DOHH2 (cell line): ENCODE data around the gene PID1.

ENCODE experiments used
- H3F3A ChIP-seq: fragments of 200-600 bp; sonication (generic), shearing (Covaris generic); 2 replicates; pipeline ENCODE4 v1.6.0; 2016; ENCODE audit warnings: antibody characterized with exemption, mild to moderate bottlenecking; ENCODE audit not compliant: control insufficient read depth, insufficient read depth
- H3K27ac ChIP-seq: fragments of 200-600 bp; sonication (generic); 2 replicates; pipeline ENCODE4 v1.5.1; 2014; ENCODE audit warnings: low read depth, mild to moderate bottlenecking, low read length, moderate library complexity
- H3K27me3 ChIP-seq: fragments of 200-600 bp; sonication (generic); 2 replicates; pipeline ENCODE4 v1.6.1; 2014; ENCODE audit warnings: mild to moderate bottlenecking, low read length, mixed read lengths; ENCODE audit not compliant: control insufficient read depth
- H3K36me3 ChIP-seq: fragments of 200-600 bp; sonication (generic); 2 replicates; pipeline ENCODE4 v1.6.1; 2014; ENCODE audit warnings: mild to moderate bottlenecking, low read length, moderate library complexity, mixed read lengths; ENCODE audit not compliant: control insufficient read depth
- H3K4me1 ChIP-seq: fragments of 200-600 bp; sonication (generic); 2 replicates; pipeline ENCODE4 v1.6.1; 2014; ENCODE audit warnings: mild to moderate bottlenecking, low read length, mixed read lengths; ENCODE audit not compliant: control insufficient read depth
- H3K4me2 ChIP-seq: fragments of 200-600 bp; sonication (generic); 2 replicates; pipeline ENCODE4 v1.6.0; 2014; ENCODE audit warnings: mild to moderate bottlenecking, low read length, moderate library complexity
- H3K4me3 ChIP-seq: fragments of 200-600 bp; sonication (generic); 2 replicates; pipeline ENCODE4 v1.5.1; 2014; ENCODE audit warnings: mild to moderate bottlenecking, low read length, mixed read lengths
- H3K79me2 ChIP-seq: fragments of 200-600 bp; sonication (generic); 2 replicates; pipeline ENCODE4 v1.6.1; 2014; ENCODE audit warnings: mild to moderate bottlenecking, low read length, mixed read lengths; ENCODE audit not compliant: control insufficient read depth
- H3K9me2 ChIP-seq: fragments of 200-600 bp; sonication (generic); replicated peaks from 2 replicates; pipeline ENCODE4 v1.6.1; 2014; ENCODE audit warnings: mild to moderate bottlenecking, low read length, mixed read lengths; ENCODE audit not compliant: control insufficient read depth
- H3K9me3 ChIP-seq: fragments of 200-600 bp; sonication (generic); 2 replicates; pipeline ENCODE4 v1.6.1; 2014; ENCODE audit warnings: antibody characterized with exemption, low read length, mixed read lengths; ENCODE audit not compliant: control insufficient read depth, insufficient read depth
- H4K20me1 ChIP-seq: fragments of 200-600 bp; sonication (generic); 2 replicates; pipeline ENCODE4 v1.6.0; 2014; ENCODE audit warnings: low read depth, mild to moderate bottlenecking, antibody characterized with exemption, low read length, moderate library complexity; ENCODE audit not compliant: control insufficient read depth, insufficient read depth
- EZH2phosphoT487 ChIP-seq: fragments of 200-600 bp; sonication (generic); IDR thresholded peaks from 2 replicates; pipeline ENCODE4 v1.6.1; 2017; ENCODE audit warnings: borderline replicate concordance, mild to moderate bottlenecking, antibody characterized with exemption, low read length, moderate library complexity, mixed read lengths
- TF ChIP-seq, protein P1 (sequence below): fragments of 200-600 bp; sonication (generic); IDR thresholded peaks from one replicate; pipeline ENCODE4 v1.5.1; 2014; ENCODE audit warnings: antibody characterized with exemption, mild to moderate bottlenecking, low read depth, low read length; ENCODE audit not compliant: poor library complexity, severe bottlenecking

The PID1 gene

DNA sequence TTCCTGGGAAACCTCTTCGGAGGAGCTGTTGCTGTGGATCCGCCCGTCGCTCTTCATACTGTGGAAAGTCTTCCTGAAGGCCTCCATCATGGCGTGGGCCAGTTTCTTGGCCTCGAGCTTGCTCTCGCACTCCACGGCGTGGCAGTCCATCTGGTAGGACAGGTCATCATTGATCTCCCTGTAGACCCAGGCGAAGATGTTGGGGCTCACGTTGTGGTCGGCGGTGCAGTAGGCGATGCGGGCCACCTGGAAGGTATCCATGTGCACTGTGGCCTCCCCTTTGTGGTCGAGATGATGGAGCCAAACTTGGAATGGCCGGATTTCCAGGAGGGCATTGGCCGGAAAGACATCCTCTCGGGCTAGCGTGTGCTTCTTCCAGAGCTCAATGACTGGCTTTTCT lies 245.4 kb downstream of the PID1 start:
- no peak overlapping the region for H3K27ac ChIP-seq
- no peaks in the 10 kb centered on the region for H3F3A ChIP-seq
- H4K20me1 ChIP-seq = no peaks in the 10 kb centered on the region
- no peaks in the 10 kb centered on the region for H3K9me2 ChIP-seq
- H3K36me3 ChIP-seq = no peaks in the 10 kb centered on the region
- H3K27me3 ChIP-seq = no peaks in the 10 kb centered on the region
- H3K4me1 ChIP-seq = no peaks in the 10 kb centered on the region
- H3K4me2 ChIP-seq = no peak overlapping the region
- H3K79me2 ChIP-seq = no peaks in the 10 kb centered on the region
- no peak overlapping the region for H3K4me3 ChIP-seq
- no peak for TF ChIP-seq EZH2phosphoT487
- TF ChIP-seq, protein P1, sequence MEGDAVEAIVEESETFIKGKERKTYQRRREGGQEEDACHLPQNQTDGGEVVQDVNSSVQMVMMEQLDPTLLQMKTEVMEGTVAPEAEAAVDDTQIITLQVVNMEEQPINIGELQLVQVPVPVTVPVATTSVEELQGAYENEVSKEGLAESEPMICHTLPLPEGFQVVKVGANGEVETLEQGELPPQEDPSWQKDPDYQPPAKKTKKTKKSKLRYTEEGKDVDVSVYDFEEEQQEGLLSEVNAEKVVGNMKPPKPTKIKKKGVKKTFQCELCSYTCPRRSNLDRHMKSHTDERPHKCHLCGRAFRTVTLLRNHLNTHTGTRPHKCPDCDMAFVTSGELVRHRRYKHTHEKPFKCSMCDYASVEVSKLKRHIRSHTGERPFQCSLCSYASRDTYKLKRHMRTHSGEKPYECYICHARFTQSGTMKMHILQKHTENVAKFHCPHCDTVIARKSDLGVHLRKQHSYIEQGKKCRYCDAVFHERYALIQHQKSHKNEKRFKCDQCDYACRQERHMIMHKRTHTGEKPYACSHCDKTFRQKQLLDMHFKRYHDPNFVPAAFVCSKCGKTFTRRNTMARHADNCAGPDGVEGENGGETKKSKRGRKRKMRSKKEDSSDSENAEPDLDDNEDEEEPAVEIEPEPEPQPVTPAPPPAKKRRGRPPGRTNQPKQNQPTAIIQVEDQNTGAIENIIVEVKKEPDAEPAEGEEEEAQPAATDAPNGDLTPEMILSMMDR = no peak
- H3K9me3 ChIP-seq = no peaks in the 10 kb centered on the region

DNA sequence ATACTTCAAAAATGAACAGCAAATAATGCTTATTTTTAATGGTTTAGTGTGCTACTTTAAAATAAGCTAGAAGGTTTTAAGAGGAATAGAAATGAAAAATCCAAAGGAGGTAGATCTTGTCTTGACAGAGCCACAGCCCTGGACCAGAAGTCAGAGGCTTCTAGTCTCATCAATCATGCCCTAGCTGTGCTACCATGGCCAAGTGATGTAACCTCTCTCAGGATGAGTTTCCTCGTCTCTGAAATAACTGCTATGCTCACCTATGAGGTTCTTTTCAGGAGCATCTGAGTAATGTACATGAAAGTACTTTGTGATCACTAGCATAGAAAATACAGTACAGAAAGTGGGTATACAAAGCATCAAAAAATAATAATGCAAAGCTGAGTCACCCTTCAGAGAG lies 248.4 kb downstream of the PID1 start:
- H3K27ac ChIP-seq = no peak overlapping the region
- no peaks in the 10 kb centered on the region for H3K79me2 ChIP-seq
- H3K9me3 ChIP-seq = no peaks in the 10 kb centered on the region
- no peaks in the 10 kb centered on the region for H3K27me3 ChIP-seq
- TF ChIP-seq, protein P1 = no peak
- TF ChIP-seq EZH2phosphoT487 = no peak
- no peaks in the 10 kb centered on the region for H3K9me2 ChIP-seq
- H3K36me3 ChIP-seq = no peaks in the 10 kb centered on the region
- no peaks in the 10 kb centered on the region for H4K20me1 ChIP-seq
- H3F3A ChIP-seq = no peaks in the 10 kb centered on the region
- H3K4me3 ChIP-seq = no peak overlapping the region
- no peaks in the 10 kb centered on the region for H3K4me1 ChIP-seq
- no peak overlapping the region for H3K4me2 ChIP-seq

DNA sequence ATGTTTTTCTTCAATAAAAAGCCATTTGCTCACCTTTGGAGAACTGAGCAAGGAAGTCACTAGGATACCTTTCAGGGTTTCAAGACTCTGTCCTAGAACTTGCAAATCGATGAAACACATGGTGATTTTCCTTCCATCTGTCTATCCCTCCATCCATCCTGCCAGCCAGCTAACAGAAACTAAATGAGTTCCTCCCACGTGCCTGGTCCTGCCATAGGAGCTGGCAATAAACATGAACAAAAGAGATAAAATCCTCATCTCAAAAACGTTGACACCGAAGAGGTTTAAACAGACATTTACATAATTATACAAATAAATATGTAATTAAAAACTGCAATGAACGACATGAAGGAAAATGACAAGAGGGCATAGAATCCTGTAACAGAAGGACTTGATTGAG lies 249.0 kb downstream of the PID1 start:
- no peak overlapping the region for H3K4me2 ChIP-seq
- H3K9me3 ChIP-seq = no peaks in the 10 kb centered on the region
- TF ChIP-seq EZH2phosphoT487 = no peak
- TF ChIP-seq, protein P1 = no peak

DNA sequence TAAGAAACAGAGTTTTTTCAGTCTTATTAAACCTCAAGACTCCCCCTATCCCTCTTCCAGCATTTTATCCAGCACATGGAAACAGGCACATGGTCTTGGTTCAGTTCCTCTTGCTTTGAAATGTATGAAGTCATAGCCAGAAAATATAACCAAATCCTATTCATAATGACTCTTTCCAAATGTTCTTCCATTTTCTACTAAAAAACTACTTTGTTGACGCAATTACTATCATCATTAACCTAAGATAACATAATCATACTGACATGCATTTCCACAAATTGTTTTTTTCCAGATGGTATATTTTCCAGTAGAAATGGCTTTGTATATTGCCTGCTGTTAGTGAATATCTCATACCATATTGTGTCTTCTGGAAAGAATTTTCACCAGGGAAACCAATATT lies 261.3 kb downstream of the PID1 start:
- Histone ChIP-seq H3K9me3 (no peaks in the 10 kb centered on the region), H3K27ac (no peak overlapping the region), H3K4me2 (no peak overlapping the region), H3F3A (no peaks in the 10 kb centered on the region), H3K36me3 (no peaks in the 10 kb centered on the region), H3K4me1 (no peaks in the 10 kb centered on the region), H3K4me3 (no peak overlapping the region), H3K9me2 (no peaks in the 10 kb centered on the region), H3K79me2 (no peaks in the 10 kb centered on the region), H4K20me1 (no peaks in the 10 kb centered on the region), H3K27me3 (no peaks in the 10 kb centered on the region)
- no peak for TF ChIP-seq EZH2phosphoT487
- TF ChIP-seq, protein P1 = no peak

More for the DNA sequence above, 249.0 kb downstream of the PID1 start:
- Histone ChIP-seq H3K27ac (no peak overlapping the region), H3K4me3 (no peak overlapping the region), H3K4me1 (no peaks in the 10 kb centered on the region), H4K20me1 (no peaks in the 10 kb centered on the region), H3K79me2 (no peaks in the 10 kb centered on the region), H3K36me3 (no peaks in the 10 kb centered on the region), H3F3A (no peaks in the 10 kb centered on the region), H3K9me2 (no peaks in the 10 kb centered on the region), H3K27me3 (no peaks in the 10 kb centered on the region)
